Fibroblast of upper back skin (primary cell): ENCODE measurements around the gene ERMP1.
"Not testable (repeated sequence)": the region's sequence is repeated elsewhere in the genome, so short reads cannot be mapped to it uniquely, and the experiment has no call there.

Experiments used
- DNase-seq: peaks from one replicate; pipeline ENCODE4 v3.0.0-alpha.2; 2013

The ERMP1 gene, protein sequence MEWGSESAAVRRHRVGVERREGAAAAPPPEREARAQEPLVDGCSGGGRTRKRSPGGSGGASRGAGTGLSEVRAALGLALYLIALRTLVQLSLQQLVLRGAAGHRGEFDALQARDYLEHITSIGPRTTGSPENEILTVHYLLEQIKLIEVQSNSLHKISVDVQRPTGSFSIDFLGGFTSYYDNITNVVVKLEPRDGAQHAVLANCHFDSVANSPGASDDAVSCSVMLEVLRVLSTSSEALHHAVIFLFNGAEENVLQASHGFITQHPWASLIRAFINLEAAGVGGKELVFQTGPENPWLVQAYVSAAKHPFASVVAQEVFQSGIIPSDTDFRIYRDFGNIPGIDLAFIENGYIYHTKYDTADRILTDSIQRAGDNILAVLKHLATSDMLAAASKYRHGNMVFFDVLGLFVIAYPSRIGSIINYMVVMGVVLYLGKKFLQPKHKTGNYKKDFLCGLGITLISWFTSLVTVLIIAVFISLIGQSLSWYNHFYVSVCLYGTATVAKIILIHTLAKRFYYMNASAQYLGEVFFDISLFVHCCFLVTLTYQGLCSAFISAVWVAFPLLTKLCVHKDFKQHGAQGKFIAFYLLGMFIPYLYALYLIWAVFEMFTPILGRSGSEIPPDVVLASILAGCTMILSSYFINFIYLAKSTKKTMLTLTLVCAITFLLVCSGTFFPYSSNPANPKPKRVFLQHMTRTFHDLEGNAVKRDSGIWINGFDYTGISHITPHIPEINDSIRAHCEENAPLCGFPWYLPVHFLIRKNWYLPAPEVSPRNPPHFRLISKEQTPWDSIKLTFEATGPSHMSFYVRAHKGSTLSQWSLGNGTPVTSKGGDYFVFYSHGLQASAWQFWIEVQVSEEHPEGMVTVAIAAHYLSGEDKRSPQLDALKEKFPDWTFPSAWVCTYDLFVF

DNA sequence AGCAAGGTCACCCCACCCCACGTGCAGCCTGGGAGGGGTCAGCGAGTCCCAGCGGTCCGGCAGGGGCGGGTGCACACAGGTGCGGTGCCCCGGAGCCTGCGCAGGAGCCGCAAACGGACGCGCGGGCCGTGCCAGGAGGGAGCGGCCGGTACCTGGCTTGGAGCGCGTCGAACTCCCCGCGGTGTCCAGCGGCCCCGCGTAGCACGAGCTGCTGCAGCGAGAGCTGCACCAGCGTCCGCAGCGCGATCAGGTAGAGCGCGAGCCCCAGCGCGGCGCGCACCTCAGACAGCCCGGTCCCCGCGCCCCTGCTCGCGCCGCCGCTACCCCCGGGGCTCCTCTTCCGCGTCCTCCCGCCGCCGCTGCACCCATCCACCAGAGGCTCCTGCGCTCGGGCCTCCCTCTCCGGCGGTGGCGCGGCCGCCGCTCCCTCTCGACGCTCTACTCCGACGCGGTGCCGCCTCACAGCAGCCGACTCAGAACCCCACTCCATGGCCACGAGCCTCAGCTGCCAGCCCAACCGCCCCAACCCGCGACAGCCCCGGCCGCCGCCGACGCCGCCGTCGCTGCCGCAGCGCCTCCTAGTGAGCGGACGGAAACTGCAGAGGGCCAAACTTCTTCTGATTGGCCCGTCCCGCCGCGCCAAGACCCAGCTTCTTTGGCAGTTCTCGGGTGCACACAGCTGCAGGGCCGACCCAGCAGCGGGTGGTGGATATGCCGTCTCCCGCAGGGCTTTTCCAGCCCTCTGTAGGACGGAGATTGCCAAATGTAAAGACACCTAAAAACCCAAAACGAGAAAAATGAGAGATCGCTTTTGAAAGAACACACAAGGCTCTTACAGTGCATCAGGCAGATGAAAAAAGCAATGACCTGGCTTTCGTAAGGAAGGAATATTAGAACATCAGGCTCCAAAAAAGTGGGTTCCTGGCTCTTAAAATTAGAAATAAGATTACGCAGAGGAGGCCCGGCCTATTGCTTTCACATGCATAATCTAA, at the start of gene ERMP1:
Gene ERMP1 (minus strand): TSS at position 580 of the 992 bp plus-strand sequence. CDS start 90 bp downstream, at position 490.
- DNase-seq = peak; percentile 79

DNA sequence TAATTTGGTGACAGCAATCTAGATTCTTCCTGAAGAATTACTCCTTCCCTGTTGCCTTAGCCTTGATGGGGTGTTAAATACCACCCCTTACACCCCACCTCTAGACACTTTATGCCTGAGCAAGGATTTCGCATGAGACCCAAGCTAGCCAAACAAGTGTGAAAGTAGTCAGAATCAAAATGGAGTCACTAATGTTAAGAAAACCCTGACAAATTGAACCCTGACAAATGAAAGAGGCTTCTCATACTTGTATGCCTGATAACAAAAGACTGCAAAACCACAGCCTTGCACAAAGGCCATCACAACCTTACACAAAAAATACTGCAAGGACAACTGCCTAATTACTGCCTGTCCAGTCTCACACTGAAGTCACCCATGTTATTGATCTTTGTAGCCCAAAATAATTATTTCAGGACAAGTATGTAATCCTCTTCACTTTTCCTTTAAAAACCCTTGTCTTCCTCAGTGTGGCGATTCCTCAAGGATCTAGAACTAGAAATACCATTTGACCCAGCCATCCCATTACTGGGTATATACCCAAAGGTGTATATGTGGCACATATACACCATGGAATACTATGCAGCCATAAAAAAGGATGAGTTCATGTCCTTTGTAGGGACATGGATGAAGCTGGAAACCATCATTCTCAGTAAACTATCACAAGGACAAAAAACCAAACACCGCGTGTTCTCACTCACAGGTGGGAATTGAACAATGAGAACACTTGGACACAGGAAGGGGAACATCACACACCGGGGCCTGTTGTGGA, 49.5 kb upstream of the ERMP1 start:
- DNase-seq = not testable (repeated sequence)

DNA sequence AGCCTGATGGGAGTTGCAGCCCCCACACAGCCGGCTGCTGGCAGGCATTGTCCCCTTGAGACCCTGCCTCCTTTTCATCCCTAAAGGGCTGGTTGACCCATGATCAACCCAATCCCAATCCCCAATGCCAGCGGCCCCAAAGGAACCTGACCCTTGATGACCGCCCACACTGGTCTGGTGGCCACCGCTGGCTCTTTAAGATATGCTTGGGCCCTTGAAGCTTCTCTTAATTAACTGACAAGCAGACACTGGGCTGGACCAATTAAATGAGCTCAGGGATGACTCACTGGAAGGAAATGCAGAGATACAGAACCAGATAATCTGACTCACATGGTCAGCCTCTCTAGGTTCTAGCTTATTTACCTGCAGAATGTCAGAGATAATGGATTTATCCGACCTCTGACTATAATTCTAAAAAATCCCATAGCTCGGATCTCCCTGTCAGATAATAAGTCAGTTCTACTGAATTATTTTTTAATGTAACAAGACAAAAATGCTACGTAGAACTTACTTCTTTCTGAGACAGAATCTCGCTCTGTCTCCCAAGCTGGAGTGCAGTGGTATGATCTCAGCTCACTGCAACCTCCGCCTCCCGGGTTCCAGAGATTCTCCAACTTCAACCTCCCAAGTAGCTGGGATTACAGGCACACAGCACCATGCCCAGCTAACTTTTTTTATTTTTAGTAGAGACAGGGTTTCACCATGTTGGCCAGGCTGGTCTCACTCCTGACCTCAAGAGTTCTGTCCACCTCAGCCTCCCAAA, 46.7 kb upstream of the ERMP1 start:
- DNase-seq = peak; percentile 77

DNA sequence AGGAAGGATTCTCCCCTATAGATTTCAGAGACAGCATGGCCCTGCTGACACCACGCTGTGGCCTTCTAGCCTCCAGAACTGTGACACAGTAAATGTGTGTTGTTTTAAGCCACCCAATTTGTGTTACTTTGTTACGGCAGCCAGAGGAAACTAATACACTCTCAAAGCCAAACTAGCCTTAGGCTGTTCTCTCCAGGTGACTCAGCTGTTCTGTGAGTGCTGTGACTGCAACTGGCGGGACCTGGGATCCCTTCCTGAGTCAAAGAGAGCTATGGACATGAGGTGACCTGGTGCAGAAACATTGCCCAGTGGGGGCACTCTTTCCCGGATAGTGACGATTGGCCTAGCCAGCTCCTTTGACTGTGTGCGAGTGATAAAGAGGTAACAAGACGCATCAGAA, 43.8 kb upstream of the ERMP1 start:
- no peak for DNase-seq

DNA sequence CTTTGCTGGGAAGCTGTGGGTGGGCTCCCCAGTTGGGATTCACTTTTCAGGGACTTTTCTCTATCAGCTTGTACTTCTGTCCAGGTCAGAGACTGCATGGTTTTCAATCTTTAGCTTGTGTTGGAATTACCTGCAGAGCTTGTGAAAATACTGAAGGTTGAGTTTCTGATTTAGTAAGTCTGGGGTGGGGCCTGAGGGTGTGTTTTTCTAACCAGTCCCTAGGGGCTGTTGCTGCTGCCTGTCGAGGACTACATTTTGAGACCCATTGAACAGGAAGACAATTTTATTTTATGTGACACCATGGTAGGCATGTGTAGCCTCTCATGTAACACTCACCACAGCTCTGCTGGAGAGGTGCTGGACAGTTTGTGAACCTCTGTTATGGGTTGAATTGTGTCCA, 43.1 kb upstream of the ERMP1 start:
- DNase-seq = no peak

DNA sequence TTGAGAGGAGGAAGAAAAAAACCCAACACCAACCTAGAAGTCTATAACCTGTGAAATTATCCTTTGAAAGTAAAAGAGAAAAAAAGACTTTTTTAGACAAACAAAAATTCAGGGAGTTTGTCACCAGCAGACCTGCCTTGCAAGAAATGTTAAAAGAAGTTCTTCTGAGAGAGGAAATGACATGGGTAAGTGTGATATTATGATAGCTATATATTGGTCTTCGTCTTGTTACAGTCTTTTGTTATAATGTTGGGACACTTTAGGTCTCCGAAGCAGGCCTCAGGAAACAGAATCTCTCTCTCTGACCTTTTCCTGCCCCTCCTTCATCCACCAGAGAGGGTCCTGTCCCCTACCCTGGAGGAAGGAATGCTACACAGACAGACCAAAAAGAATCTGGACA, 41.1 kb upstream of the ERMP1 start:
- no peak for DNase-seq

DNA sequence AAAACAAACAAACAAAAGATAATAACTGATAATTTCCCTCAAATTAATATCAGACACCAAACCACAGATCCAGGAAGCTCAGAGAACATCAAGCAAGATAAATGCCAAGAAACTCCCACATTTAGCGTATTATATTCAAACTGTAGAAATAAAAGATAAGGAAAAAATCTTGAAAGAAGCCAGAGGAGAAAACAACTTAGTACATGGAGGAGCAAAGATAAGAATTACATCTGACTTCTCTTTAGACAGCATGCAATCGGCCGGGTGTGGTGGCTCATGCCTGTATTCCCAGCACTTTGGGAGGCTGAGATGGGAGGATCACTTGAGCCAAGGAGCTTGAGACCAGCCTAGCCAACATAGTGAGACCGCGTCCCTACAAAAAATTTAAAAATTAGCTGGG, 40.5 kb upstream of the ERMP1 start:
- no peak for DNase-seq

DNA sequence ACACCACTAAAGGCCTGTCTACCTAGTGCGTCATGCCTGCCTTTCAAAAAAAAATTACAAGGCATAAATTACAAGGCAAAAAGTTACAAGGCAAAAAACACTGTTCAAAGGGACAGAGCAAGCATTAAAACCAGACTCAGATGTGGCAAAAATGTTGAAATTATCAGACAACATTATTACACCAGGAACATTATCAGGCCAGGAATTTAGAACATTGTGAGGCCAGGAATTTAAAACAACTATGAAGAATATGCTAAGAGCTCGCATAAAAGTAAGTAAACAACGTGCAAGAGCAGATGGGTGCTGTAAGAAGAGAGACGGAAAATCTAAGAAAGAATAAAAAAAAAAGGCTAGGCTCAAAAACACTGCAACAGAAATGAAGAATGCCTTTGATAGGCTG, 39.6 kb upstream of the ERMP1 start:
- no peak for DNase-seq

DNA sequence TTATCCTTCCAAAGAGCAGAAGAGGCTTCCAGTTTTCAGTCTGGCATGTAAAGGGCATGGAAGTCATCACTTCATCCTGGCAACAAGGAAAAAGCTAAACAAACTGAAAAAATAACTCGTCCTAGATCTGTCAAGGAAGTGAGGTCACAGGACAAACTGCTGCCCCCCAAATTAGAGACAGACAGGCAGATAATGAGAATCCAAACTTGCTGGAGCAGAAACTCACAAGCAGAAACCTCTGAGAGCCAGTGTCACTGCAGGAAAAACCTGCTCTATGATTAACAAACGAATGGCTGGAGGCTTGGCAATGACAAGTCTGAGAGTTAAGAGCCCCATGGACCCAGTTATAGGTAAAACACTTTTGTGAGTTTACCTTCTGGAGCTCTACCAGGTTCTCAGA, 38.9 kb upstream of the ERMP1 start:
- DNase-seq = no peak

DNA sequence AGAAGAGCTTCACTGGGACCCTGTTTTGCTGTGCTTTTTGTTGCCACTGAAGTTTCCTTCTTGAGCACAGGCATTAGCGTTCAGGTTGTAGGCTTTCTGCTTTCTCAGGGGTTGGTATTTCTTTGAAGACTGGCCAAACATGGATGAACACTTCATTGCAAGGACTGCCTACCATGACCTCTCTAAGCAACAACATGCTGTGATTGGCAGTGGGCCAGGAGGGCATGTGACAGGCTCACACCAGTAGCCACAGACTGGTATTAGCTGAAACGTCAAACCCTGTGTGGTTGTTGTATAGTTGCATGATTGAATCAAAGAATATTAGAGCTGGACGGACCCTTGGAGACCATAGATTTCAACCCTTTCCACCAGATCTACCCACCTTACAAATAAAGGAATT, 37.8 kb upstream of the ERMP1 start:
- no peak for DNase-seq

DNA sequence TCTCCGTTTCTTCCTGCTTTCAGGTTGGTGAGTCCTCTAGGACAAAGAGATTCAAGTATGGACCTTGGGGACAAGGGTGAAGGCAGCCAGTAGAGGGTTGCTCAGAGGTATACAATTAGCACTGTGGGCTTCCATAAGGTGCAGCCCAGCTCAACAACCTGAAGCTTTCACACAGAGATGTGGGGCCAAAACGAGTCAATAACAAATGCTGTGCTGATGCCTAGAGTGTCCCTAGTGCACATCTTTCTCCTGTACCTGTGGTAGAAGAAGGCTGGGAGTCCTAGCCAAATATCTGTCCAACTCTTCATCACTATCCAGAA, 37.1 kb upstream of the ERMP1 start:
- no peak for DNase-seq

DNA sequence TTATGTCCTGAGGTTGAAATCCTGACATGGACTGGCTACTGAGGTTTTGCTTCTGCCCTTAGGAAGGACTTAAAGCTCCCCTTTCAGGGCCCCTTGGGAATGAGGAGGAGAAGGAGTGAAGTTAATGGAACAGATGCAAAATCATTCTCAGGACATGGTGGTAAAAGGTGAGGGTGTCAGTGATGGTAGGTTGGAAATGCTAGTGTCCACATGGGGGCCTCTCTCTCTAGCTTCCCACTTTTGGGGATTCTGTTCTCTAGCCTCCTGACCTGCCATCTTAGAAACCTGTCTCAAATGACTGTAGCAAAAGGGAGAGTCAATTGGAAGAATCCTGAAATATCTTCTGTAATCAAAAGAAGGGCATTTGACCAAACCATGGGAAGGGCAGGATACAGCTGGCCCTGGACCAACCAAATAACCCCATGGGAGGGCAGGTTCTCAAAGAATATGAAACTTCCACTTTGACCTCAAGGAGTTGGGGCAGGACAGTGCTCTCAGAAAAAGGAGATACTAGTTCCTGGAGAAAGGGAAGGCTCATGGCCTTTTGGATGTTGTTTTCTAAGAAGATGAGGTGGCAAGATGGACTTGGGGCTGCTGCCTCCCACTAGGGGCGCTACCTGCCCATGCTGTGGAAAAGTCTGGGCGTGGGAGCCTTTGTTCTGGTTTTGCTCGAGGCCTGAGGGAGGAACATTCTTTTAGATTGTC, 36.5 kb upstream of the ERMP1 start:
- DNase-seq = no peak

DNA sequence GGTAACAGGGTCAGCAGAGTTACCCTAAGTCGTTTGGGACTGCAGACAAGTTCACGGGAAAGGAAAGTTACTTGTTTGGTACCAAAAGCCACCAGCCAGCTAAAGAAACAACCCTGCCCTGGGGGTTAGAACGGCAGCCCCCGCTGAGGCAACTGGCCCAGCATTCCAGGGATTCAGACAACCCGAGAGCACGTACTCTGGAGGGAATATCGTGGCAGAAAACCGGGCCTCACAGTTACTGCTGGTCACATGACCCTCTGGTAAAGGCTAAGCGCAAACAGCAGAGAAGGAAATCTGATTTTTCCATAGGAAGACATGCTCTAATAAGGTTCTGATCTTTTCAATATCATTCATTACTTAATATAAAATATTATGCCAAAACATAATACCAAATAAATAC, 35.3 kb upstream of the ERMP1 start:
- no peak for DNase-seq

DNA sequence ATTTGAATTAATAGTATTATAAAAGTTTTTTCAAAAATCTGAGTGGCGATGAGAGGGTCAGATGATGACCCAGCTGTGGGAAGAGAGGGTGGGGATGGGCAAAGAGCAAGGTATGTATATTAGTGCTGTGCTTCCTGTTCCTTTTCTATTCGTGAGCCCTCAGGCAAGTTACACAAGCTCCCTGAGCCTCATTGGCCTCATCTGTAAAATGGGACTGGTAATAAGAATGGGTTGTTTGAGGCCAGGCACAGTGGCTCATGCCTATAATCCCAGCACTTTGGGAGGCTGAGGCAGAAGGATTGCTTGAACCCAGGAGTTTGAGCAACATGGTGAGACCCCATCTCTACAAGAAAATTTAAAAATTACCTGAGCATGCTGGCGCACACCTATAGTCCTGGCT, 33.8 kb upstream of the ERMP1 start:
- DNase-seq = no peak

DNA sequence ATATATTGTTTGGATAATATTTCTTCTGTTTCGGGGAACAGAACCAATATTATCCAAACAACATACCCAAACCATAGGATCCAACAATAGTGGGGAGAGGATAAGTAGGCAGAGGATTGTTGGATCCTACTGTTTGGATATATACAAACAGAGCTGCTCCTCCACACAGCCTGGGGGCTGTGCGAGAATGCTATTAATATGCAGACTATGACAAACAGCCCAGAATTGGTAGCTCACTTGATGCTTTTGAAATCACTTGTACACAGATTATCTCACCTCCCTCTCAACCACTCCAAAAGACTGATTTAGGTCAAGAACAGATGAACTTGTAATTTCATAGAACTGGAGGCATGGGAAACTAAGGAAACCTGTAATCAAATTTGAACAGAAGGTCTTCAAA, 33.4 kb upstream of the ERMP1 start:
- DNase-seq = no peak

DNA sequence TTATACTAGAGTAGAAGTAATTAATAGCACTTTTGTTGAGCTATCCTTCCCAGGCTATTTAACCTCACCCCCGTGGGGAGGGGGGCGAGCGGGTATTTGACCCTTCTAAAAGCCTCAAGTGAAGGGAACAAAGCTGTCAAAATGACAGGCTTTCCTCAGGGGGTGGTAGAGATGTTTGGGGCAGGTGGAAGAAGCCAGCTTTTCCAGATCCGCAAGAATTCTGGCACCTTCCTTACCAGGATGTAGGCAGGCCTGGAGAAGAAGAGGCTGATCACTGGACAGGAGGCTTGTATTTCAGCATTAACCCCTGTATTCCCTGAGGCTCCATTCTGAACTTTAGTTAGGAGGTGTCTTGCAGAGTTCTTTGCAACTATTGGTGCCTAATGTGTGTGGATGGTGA, 31.5 kb upstream of the ERMP1 start:
- no peak for DNase-seq

DNA sequence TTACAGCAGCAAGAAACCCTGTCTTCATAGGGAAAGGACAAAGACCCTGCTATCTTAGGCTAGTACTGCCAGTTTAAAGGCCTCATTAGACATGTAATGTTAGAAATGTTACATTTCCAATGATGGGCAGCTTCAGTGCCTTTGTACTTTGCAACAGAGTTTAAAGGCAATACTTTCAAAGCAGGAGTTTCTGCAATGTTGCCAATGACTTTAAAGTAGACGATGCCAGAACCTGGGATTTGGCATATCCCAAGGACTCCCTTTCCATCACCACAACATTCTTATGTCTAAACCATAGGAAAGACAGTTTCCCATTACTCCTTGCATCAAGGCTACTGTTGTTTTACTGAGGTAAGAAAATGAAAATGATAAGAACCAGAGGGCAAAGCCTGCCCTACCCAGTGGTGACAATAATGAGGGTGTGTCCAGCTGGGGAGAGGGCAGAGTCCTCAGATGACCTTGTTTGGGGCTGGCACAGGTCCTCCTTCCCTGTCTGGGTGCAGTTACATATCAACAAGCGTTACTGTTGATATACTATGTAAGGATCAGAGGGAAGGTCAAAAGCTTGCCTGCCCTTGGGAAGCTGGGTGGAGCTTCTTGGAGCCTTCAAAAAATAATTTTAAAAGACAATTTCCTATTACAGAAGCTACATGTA, 30.3 kb upstream of the ERMP1 start:
- no peak for DNase-seq

DNA sequence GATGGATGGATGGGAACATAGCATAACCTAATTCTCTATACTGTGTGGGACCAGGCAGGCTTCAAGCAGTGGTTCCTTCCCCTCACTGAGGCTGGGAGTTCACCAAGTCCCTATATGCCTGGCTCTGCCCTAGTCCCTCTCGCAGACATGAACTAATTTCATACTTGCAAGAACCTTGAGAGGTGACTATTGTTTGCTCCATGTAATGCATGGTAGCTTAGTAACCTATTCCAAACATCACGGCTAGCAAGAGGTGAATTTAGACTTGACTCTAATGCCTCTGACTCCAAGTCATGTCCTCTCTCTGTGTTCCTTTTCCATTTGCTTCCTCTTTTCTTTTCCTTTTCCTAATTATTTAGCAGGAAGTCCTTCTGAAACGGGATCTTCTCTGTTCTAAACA, 25.9 kb upstream of the ERMP1 start:
- DNase-seq = no peak

DNA sequence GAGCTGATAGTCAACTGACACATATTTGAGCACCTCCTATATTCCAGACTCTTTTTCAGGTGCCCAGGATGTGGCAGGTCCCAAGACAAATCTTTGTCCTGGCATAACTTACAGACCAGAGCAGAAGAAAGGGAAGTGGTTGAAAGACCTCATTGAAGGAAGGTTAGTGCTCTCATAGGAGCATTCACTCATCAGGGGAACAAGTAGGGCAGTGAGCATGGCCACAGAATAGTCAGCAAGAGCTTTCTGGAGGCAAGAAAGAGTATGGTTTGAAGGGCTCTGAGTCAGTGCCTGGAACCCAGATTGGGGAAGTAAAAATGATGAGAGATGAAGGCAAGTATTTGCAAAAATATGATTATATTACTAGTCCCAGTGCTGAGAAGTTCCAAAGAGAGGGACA, 25.0 kb upstream of the ERMP1 start:
- no peak for DNase-seq
